ENCODE results near the gene RAB31. TPM values are rescaled to one million over a fixed set of nuclear protein-coding genes. Genes with fewer than 3 reads are reported as not detected.

RAB31 gene
- total and polyA plus RNA-seq, 4 donors = 21.5 to 114 (median 49.5) TPM

DNA sequence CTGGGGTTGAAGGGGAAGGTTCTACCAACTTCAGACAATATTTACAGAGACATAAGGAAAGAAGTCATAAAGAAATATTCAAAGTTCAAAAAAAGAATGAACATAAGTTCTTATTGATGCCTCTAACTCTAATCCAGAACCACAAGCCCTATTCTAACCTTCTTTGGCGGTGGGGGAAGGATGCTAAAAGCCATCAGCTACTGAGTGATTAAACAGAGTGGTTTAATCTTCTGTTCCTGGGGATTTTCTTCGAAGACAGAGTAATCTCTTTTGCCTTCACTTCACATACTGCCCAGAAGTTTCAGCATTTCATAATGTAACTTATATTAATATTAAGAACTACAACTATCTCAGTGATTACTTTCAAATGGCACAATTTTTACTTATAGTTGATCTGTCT, 126.5 kb downstream of the RAB31 start:
- DNase-seq = no peak
- Histone ChIP-seq H3K27ac (ENCODE audit: low read depth in 1 of 2, low read length in 1 of 2) (no peak overlapping the region), H3K27me3 (ENCODE audit: control insufficient read depth in 3 of 3, insufficient read depth in 3 of 3, low read length in 2 of 3) (peaks cover 0 to 2% (median 0%) of the 10 kb centered on the region in 3 donors), H3K9ac (ENCODE audit: insufficient read depth in 1 of 2, low read length in 2 of 2) (no peak overlapping the region), H3K9me3 (ENCODE audit: control insufficient read depth in 4 of 4, insufficient read depth in 3 of 4, low read length in 3 of 4) (no peaks in the 10 kb centered on the region), H3K36me3 (ENCODE audit: control insufficient read depth in 4 of 4, insufficient read depth in 4 of 4, low read length in 4 of 4) (no peaks in the 10 kb centered on the region), H3K4me3 (no peak overlapping the region), H3K4me1 (ENCODE audit: control insufficient read depth in 5 of 5, insufficient read depth in 5 of 5, low read length in 5 of 5) (peaks cover 0 to 25% (median 11%) of the 10 kb centered on the region in 5 donors)
- TF ChIP-seq, protein P1, sequence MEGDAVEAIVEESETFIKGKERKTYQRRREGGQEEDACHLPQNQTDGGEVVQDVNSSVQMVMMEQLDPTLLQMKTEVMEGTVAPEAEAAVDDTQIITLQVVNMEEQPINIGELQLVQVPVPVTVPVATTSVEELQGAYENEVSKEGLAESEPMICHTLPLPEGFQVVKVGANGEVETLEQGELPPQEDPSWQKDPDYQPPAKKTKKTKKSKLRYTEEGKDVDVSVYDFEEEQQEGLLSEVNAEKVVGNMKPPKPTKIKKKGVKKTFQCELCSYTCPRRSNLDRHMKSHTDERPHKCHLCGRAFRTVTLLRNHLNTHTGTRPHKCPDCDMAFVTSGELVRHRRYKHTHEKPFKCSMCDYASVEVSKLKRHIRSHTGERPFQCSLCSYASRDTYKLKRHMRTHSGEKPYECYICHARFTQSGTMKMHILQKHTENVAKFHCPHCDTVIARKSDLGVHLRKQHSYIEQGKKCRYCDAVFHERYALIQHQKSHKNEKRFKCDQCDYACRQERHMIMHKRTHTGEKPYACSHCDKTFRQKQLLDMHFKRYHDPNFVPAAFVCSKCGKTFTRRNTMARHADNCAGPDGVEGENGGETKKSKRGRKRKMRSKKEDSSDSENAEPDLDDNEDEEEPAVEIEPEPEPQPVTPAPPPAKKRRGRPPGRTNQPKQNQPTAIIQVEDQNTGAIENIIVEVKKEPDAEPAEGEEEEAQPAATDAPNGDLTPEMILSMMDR (IDR thresholded peaks at IDR 0.05; ENCODE audit: control extremely low read depth, extremely low read depth) = no peak
- 89 to 93% methylated on average over 2 of the region's 2 CpGs for WGBS, 2 donors
- ATAC-seq (ENCODE audit: insufficient read depth, low FRiP score) = no peak

DNA sequence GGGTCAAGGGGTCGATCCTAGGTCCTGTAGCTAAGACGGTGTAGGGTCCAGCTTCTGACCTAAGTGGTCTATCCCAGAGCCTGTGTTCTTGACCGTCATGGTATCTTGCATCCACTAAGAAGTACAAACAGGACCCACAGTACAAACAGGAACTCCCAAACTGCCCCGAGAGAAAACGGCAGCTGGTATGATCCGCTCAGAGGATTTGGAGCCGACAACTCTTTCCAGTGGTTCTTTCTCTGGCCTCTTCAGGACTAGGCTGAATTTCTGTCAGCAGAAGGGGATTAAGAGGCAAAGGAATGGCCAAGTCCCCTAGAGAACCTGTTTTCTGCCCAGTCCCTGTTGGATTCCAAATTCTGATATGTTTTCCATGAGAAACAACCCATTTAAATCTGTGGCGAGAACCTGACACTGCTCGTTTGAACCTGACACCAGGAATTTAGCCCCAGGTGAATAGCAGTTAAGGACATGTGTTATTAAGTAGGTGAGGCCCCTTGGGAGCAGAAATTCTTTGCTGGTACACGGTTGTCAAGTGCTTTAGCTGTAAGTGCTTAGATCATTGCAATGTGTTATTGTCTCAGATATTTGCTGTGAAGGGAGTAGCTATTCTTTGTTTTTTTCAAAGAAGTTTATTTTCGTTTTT, 127.1 kb downstream of the RAB31 start:
- Histone ChIP-seq H3K4me1 (ENCODE audit: control insufficient read depth in 5 of 5, insufficient read depth in 5 of 5, low read length in 5 of 5) (peaks cover 0 to 25% (median 11%) of the 10 kb centered on the region in 5 donors), H3K27ac (ENCODE audit: low read depth in 1 of 2, low read length in 1 of 2) (peak overlapping the region in 1 of 2 donors; percentile 80), H3K36me3 (ENCODE audit: control insufficient read depth in 4 of 4, insufficient read depth in 4 of 4, low read length in 4 of 4) (no peaks in the 10 kb centered on the region), H3K9ac (ENCODE audit: insufficient read depth in 1 of 2, low read length in 2 of 2) (no peak overlapping the region), H3K9me3 (ENCODE audit: control insufficient read depth in 4 of 4, insufficient read depth in 3 of 4, low read length in 3 of 4) (no peaks in the 10 kb centered on the region), H3K4me3 (no peak overlapping the region), H3K27me3 (ENCODE audit: control insufficient read depth in 3 of 3, insufficient read depth in 3 of 3, low read length in 2 of 3) (peaks cover 0 to 2% (median 0%) of the 10 kb centered on the region in 3 donors)
- DNase-seq = peak; percentile 48 to 75 (median 61)
- 68 to 86% methylated on average over 11 of the region's 11 CpGs for WGBS, 2 donors
- ATAC-seq (ENCODE audit: insufficient read depth, low FRiP score) = peak; percentile 9
- TF ChIP-seq, protein P1 (IDR thresholded peaks at IDR 0.05; ENCODE audit: control extremely low read depth, extremely low read depth) = no peak

DNA sequence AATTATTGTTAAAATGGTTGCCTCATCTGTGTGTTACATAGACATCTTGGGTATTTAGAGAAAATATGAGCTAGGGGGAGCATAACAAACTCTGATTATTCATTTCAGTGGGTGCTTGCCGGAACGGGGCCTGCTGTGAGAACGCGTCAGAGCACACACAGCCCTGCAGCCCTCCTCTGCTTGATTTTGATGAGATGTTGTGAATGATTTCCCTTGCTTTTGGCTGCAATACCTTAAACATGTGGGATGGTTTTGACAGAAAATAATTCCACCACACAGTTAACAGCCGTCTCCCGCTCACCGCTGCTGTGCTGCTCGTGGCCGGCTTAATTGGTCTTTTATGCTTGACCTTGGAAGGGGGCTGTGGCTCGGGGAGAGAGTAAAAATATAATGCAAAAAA, 127.7 kb downstream of the RAB31 start:
- TF ChIP-seq, protein P1 (IDR thresholded peaks at IDR 0.05; ENCODE audit: control extremely low read depth, extremely low read depth) = no peak
- ATAC-seq (ENCODE audit: insufficient read depth, low FRiP score) = no peak
- 70 to 91% methylated on average over 10 of the region's 10 CpGs for WGBS, 2 donors

More for the DNA sequence above, 127.7 kb downstream of the RAB31 start:
- H3K27me3 ChIP-seq (ENCODE audit: control insufficient read depth in 3 of 3, insufficient read depth in 3 of 3, low read length in 2 of 3) = peaks cover 0 to 2% (median 0%) of the 10 kb centered on the region in 3 donors
- DNase-seq = peak; percentile 30 to 58 (median 48)
- H3K36me3 ChIP-seq (ENCODE audit: control insufficient read depth in 4 of 4, insufficient read depth in 4 of 4, low read length in 4 of 4) = no peaks in the 10 kb centered on the region
- peak overlapping the region in 1 of 2 donors; percentile 72 for H3K27ac ChIP-seq (ENCODE audit: low read depth in 1 of 2, low read length in 1 of 2)
- H3K4me1 ChIP-seq (ENCODE audit: control insufficient read depth in 5 of 5, insufficient read depth in 5 of 5, low read length in 5 of 5) = peaks cover 0 to 25% (median 11%) of the 10 kb centered on the region in 5 donors
- peak overlapping the region in 1 of 2 donors; percentile 16 for H3K9ac ChIP-seq (ENCODE audit: insufficient read depth in 1 of 2, low read length in 2 of 2)
- no peaks in the 10 kb centered on the region for H3K9me3 ChIP-seq (ENCODE audit: control insufficient read depth in 4 of 4, insufficient read depth in 3 of 4, low read length in 3 of 4)
- H3K4me3 ChIP-seq = no peak overlapping the region
